SK-N-SH (cell line): ENCODE data around the gene ZCCHC17.

Experiments
- CTCF ChIP-seq: fragments of 200-600 bp; sonication (generic); IDR thresholded peaks from 2 replicates; pipeline ENCODE4 v1.6.1; 2017; ENCODE audit warnings: antibody characterized with exemption, mild to moderate bottlenecking, moderate library complexity
- EZH2phosphoT487 ChIP-seq: fragments of 200-600 bp; sonication (generic); IDR thresholded peaks from 2 replicates; pipeline ENCODE4 v1.6.1; 2017; ENCODE audit warnings: low read depth, mixed run types, mild to moderate bottlenecking, antibody characterized with exemption, moderate library complexity, borderline replicate concordance
- POLR2AphosphoS5 ChIP-seq: IDR thresholded peaks from 2 replicates; pipeline ENCODE4 v1.6.1; 2012; ENCODE audit warnings: low read depth, low read length
- YY1 ChIP-seq: IDR thresholded peaks from 2 replicates; pipeline ENCODE4 v1.4.0; 2012; ENCODE audit warnings: low read depth, mild to moderate bottlenecking

GRCh38 chr1:31410871-31411270 is 114.0 kb downstream of the ZCCHC17 start:
- TF ChIP-seq CTCF (no peak), EZH2phosphoT487 (no peak), POLR2AphosphoS5 (no peak), YY1 (no peak)
